Measurements from ENCODE around the gene STXBP6.
"Not testable (repeated sequence)": the region's sequence is repeated elsewhere in the genome, so short reads cannot be mapped to it uniquely, and the experiment has no call there.

STXBP6 gene

DNA sequence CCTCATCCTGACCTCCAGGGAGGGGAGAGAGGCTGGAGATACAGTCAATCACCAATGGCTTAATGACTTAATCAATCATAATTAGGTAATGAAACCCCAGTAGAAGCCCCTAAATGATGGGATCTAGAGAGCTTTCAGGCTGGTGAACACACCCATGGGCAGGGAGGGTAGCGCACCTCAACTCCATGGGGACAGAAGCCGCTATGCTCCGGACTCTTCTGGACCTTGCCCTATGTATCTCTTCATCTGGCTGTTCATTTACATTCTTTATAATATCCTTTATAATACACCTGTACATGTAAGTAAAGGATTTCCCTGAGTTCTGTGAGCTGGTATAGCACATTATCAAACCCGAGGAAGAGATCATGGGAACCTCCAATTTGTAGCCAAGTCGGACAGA lies 205.9 kb downstream of the STXBP6 start:
- DNase-seq (ENCODE audit: low read depth, low spot score) = no peak
- H3K27ac ChIP-seq = no peak overlapping the region

DNA sequence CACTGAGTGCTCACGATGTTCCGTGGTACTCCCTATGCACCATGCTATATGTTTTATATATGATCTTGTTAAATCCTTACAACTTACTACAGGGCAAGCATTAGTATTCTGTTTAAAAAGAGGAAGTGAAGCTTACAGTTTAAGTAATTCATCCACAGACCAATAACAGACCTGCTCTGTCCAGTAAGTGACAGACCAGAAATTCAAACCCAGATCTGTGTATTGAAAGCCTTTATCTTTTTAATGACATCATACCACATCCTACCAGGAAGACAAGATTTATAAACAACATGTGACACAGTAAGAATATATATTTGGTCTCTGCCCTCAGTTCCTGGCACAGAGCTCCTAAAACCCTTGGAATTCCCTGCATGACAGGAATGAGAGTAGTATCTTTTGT lies 206.5 kb downstream of the STXBP6 start:
- no peak overlapping the region for H3K27ac ChIP-seq

DNA sequence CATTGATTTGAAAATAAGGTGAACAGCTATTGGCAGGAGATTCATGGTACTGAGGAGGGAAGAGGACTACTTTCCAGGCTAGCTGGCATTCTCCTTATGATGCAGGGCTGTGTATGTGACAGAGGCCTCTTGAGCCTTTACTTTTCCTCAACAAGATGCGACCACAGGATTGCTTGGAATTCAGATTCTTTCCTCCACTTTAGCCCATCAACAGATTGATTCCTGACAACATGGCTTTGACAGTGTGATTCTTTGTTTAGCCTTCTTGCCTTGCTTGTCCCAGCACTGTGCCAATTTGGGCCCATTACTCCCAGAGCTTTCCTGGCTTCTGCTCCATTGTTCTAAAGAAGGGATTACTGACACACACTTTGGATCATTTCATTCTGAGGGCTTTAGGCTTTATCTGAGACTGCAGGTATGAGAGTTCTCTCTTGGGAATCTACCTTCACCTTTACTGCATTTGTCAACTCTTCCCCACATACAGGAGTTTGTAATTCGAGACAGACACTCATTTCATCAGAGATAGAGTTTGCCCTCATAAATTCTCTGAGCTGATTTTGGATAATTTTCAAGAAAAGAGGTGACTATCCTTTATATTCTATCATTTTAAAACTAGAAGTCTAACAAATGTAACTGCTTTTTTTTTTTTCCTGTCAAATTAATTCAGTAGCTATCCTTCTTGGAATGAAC lies 209.6 kb downstream of the STXBP6 start:
- DNase-seq (ENCODE audit: low read depth, low spot score) = no peak
- H3K27ac ChIP-seq = no peak overlapping the region

More for the DNA sequence above, 206.5 kb downstream of the STXBP6 start:
- no peak for DNase-seq (ENCODE audit: low read depth, low spot score)

DNA sequence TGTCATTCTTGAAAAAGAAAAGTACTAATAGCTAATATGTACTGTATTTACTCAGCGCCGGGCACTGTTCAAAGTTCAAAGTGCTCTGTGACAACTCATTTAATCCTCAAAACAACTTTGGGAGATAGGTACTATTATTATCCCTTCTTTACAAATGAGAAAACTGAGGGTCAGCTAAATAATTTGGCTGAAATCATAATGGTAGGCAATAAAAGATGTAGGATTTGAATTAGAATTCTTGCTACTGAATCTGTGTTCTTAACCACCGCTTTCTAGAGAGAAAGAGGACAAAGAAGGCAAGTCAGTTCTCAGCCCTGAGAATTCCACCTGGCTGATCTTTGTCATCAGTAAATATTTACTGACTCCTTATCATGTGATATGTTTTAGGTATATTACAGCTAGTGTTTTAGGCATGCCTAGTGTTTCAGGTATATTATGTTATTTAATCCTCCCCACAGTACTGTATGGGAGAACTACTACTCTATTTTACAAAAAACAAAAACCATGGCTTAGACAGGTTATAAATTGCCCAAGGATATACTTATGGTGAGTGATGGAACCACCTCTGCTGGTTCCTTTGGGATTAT lies 210.2 kb downstream of the STXBP6 start:
- H3K27ac ChIP-seq = no peak overlapping the region

DNA sequence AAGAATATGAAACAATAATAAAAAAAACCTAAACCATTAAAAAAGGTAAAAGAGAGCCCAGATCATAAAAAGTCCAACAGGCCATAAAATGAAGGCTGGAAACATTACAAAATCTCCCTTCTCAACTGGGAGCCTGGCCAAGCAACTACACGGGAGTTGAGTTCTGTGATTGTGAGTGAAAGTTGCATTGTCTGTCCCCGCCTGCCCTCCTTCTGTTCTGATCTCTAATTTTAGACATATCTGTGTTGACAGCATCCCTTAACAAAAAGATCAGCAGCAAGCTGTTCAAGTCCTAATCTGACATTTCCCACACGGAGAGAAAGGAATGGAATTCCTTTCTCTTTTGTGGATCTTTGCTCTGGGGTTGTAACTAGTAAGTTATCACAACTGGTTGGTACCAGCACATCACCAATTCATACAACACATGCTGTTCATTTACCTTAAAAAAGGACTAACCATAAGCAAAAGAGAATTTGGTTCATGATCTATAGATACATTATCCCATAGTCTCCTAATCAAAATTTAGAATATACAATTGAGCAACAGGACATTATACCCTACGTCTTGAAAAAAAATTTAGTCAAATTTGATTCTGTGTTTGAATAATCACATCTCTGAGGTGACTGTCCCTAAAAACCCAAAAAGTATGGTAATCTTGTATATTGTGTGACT lies 210.9 kb downstream of the STXBP6 start:
- DNase-seq (ENCODE audit: low read depth, low spot score) = no peak
- no peak overlapping the region for H3K27ac ChIP-seq

More for the DNA sequence above, 210.2 kb downstream of the STXBP6 start:
- no peak for DNase-seq (ENCODE audit: low read depth, low spot score)

DNA sequence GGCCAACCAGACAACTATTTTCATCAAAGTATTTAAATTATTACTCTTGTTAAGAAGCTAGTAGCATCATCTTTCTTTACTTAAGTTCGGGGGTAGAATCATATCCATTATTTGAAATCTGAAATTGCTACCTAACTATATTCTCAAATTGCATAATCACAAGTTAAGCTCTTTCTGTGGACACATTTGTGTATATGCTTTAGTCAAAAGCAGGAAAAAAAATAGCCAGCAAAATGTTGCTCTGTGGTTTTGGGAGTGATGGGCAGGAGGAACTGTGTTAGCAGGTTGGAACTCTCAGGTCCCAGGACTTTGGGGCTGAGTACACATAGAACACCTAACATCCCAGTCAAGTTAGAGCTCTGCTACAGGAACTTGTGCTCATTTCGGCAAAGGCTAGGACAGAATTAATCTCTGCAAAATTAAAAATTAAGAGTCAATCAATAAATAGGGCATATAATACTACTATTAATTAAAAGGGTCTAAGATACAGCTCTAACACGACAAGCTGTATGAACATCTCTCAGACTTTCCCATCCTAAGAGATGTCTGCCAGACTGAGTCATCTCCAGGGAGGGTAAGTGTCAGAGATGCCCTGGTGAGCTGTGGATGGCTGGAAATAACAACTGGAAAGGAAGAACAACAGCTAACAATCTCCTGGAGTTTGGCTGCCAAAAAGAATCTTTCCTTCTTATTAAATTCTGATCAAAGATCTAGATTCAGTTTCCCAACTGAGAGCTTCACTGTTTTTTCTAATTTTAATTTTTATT lies 212.5 kb downstream of the STXBP6 start:
- DNase-seq (ENCODE audit: low read depth, low spot score) = no peak
- H3K27ac ChIP-seq = no peak overlapping the region

DNA sequence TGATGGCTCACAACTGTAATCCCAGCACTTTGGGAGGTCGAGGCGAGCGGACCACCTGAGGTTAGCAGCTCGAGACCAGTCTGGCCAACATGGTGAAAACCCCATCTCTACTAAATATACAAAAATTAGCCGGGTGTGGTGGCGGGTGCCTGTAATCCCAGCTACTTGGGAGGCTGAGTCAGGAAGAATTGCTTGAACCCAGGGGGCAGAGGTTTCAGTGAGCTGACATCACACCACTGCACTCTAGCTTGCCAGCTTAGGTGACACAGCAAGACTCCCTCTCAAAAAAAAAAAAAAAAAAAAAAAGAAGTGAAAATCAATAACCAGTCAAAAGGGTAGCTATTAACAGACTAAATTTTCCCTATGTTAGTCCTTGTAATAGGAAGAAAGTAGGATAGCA lies 213.6 kb downstream of the STXBP6 start:
- H3K27ac ChIP-seq = not testable (repeated sequence)

DNA sequence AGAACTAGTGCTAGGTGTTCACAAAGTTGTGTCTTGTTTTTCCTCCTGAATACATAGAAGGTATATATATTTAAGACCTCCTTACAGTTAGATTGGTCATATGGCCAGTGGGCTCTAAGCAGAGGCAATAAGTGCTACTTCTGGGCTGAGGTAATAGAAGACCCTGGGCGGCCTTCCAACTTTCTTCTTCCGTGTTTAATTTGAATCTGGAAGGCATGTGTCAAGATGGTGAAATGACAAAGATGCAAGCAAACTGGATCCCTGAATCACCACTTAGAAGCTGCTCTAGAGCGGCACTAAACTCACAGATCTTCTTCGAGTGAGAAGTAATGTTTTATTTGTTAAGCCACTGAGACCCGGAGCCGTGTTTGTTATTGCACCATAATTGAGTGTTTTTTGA lies 215.0 kb downstream of the STXBP6 start:
- no peak overlapping the region for H3K27ac ChIP-seq
- DNase-seq (ENCODE audit: low read depth, low spot score) = no peak

More for the DNA sequence above, 213.6 kb downstream of the STXBP6 start:
- DNase-seq (ENCODE audit: low read depth, low spot score) = not testable (repeated sequence)

DNA sequence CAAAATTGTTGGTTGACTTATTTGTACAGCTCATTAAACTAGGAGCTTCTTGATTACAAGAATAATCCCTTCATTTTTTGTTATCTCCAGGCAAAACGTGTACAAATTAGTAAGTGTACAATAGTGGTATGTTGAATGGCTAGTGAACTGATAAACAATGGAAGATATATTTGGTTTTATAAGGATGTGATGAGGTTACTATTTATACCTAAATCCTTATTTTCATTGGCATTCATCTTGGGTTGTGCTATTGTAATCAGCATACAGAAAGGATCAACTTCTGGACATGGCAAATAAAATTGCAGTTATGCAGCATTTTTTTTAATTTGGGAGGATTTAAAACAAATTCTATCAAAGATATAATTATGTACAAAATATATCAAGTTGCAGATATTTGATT lies 216.6 kb downstream of the STXBP6 start:
- no peak overlapping the region for H3K27ac ChIP-seq
- DNase-seq (ENCODE audit: low read depth, low spot score) = no peak

DNA sequence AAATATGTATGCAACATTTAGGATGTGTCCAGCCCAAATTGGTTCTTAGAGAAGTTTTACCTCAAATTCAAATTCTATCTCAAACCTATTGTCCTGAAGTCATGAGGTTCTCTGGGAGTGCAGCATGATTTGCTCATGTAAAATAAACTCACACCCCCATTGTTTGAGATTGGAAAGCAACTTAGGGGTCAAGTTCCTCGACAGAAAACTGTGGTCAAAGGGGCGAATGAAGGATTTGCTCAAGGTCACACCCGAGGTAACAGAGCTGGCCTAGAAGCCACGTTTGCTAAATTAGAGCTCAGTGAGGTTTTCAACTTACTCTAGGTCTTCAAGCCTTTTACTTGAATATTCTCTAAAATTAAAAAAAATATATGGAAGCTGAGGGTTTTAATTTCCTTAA lies 218.3 kb downstream of the STXBP6 start:
- no peak overlapping the region for H3K27ac ChIP-seq
- no peak for DNase-seq (ENCODE audit: low read depth, low spot score)

DNA sequence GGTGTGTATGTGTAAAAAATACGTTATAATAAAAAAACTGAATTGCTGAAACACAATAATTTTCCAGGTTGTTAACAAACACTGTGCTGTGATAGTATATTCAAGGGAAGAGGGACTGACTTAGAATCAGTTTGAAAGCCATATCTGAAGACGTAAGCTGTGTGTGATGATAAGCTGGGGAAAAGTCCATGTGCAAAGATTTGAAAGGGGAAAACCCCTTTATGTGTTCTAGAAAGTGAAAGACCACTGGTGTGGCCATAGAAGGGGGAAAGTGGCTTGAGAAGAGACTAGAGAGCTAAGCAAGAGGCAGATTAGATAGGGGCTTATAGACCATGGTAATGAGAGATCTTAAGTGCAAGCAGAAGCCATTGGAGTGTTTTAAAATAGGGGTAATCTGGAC lies 220.1 kb downstream of the STXBP6 start:
- H3K27ac ChIP-seq = no peak overlapping the region
- DNase-seq (ENCODE audit: low read depth, low spot score) = no peak

DNA sequence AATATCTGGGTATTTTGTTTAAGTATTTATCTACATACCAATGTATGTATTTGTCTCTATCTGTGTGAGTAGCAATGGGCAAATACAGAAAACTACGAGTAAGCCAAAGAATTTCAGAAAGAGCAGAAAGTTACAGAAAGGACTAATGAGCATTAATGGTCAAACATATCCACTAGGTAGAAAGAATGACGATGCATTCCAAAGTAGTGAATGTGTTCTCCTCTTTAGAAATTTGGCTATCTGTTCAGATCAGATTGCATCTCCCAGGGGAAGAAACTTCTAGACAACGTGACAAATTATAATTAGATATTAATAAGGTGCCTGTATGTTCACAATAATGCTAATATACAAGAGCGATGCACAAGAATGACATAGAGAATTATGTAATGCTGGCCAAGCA lies 221.5 kb downstream of the STXBP6 start:
- DNase-seq (ENCODE audit: low read depth, low spot score) = no peak
- H3K27ac ChIP-seq = no peak overlapping the region

DNA sequence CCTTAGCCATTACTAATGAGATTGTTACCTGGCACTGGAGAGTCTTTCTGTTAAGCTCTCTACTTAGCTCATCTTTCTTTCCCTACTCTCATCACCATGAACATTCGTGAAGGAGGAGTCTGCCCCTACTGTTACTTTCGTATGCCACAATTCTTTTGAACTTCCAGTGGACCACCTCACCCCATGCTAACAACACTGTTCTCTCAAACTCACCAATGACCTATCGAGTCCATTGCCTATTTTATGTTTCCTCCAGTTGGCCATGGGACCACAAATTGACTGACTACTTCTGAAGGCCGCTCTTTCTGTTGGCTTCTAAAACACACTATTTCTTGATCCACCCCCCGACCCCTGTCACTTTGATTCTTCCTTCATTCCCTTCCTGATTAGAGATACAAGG lies 223.6 kb downstream of the STXBP6 start:
- no peak overlapping the region for H3K27ac ChIP-seq
- no peak for DNase-seq (ENCODE audit: low read depth, low spot score)

DNA sequence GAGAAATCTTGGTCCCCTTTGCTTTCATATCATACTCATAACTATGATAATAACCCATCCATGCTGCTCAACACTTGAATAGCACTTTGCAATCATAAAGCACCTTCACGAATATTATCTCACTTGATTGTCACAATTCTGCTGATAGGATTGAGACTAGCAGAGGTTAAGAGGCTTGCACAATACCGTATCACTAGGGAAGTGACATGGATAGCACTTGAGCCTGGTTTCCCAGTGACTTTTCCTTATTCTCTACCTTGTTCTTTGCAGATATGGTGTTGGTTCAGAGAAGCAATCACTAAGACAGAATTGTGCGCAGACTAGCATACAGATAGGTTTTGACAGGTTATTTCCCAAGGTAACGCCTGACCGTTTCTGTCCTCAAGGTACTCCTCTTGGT lies 229.3 kb downstream of the STXBP6 start:
- DNase-seq (ENCODE audit: low read depth, low spot score) = no peak
- H3K27ac ChIP-seq = no peak overlapping the region

DNA sequence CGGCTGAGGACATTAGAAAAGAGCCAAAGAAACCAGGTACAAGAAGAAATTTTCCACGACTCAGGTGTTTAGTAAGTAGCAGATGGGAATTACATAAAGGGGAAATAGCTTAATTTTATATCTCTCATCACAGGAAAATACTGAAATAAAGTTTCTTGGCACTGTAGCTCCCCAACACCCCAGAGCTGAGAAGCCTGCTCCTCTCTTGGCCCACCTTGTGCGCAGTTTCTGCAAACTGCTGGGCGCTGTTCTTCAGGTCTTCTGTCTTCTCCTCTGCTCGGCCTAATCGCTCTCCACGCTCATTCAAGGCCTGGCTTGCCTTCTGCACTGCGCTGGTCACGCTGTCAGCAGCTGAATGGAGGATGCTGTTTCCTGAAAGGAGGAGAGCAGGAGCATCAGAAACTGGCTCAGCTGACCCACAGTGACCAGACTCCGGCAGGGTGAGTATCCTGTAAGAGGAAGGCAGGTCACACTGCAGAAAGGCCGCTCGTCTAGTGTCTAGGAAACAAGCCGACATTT lies 231.1 kb downstream of the STXBP6 start:
- no peak overlapping the region for H3K27ac ChIP-seq
- no peak for DNase-seq (ENCODE audit: low read depth, low spot score)

DNA sequence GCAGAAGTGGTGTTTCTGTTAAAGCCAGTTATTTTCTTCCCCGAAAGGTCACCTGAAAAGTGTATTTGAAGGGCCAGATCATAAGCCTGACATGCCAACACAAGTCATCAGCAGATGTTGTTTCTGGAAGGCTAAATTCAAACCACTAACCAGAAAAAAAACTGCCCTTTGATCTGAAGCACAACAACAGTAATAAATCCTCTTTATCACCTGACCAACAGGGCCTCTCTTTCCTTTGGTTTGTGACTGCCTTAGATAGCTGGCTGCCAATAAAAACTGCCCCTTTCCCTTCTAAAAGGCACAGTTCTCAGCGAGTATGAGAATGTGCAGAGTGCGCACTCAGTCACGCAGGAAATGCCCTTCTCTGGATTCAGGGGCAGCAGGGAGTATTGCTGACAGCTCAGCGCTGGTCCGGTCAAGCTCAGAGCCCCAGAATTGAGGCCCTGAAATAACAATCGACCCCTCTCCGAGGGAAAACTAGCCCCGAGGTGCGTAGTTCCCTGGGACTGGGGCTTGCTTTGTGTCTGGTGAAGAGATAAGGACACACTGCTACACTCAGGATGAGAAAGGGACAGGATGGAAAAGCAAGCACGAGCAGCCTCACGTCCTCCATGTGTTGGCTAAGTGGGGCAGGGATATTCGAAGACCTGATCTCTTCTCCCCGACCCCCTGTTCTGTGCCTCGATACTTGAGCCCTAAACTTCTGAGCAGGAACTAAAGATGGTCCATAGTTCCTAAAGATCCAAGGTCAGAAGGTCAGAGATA lies 231.7 kb downstream of the STXBP6 start:
- no peak overlapping the region for H3K27ac ChIP-seq
- DNase-seq (ENCODE audit: low read depth, low spot score) = no peak

DNA sequence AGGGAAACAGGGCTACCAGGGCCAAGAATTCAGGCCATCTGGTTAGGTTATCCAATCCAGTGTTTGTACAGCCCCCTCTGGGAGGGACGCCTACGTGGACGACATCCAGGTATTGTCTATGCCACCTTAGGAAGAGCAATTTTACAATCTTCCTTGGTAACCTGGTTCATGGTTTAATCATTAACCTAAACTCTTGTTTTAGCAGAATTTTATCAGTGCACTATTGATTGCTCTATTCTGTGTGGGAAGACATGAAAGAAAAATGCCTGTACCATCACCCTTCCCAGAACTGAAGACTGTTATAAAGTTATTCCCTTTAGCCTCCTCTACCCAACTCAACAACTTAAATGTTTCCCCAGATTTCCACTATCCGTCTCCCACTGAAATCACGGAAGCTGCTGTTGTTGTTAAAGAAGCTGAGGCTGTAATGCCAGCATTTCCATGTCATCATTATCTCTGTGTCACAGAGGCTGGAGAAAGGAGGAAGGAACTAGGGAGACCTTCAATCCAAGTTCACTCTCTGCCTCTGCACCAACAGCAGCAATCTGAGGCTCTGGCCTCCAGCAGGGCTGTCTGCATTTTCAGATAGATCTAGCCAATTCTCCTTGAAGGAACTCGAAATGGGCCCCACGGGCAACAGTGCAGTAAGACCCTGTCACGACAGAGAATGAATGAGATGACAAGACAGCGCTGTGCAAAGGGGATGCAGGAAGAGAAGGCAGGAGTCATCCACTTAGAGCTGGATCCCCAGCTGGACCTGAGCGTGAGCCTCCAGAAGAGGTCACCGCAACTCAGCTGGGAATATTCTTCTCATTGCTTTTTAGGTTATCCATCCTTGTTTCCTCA lies 232.5 kb downstream of the STXBP6 start:
- H3K27ac ChIP-seq = no peak overlapping the region
- DNase-seq (ENCODE audit: low read depth, low spot score) = no peak

DNA sequence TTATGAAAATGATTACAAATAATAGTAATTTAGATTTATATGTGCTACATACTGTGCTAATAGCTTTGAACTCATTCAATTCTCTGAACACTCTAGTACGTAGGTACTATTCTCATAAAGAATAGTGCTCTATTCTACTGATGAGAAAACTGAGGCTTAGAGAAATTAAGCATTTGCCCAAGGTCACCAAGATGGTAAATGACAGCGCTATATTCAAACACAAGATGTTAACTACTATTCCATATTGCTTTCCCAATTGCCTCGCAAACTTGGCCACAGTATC lies 233.1 kb downstream of the STXBP6 start:
- no peak for DNase-seq (ENCODE audit: low read depth, low spot score)

More for the DNA sequence above, 233.1 kb downstream of the STXBP6 start:
- H3K27ac ChIP-seq = no peak overlapping the region

All from epithelial cell of prostate (primary cell).